Naive B cell (primary cell): ENCODE data around the gene LYSMD4. TPM values are rescaled to one million over a fixed set of nuclear protein-coding genes. Genes with fewer than 3 reads are reported as not detected.

Experiments
- ATAC-seq, 2 donors: fragments of 150-1000 bp; cut with Tn5 transposase; 2 replicates each; pipeline ENCODE4 v1.10.0; 2021; ENCODE audit warnings: low read depth in 2 of 2, mild to moderate bottlenecking in 2 of 2, moderate library complexity in 2 of 2
- DNase-seq: peaks from one replicate; pipeline ENCODE4 v3.0.0; 2022
- H3K27ac Mint-ChIP-seq, 6 donors: one replicate each; pipeline ENCODE4 v1.8.0; 2020 to 2022; ENCODE audit warnings: mild to moderate bottlenecking in 6 of 6, mixed read lengths in 6 of 6, moderate library complexity in 5 of 6, inconsistent platforms in 2 of 6
- H3K27me3 Mint-ChIP-seq, 3 donors: one replicate each; pipeline ENCODE4 v1.8.0; 2021 to 2022; ENCODE audit warnings: mixed read lengths in 3 of 3, mild to moderate bottlenecking in 1 of 3
- H3K36me3 Mint-ChIP-seq, 2 donors: one replicate each; pipeline ENCODE4 v1.8.0; 2020 to 2022; ENCODE audit warnings: mixed read lengths in 2 of 2, inconsistent platforms in 1 of 2, mild to moderate bottlenecking in 1 of 2
- H3K4me1 Mint-ChIP-seq, 3 donors: one replicate each; pipeline ENCODE4 v1.8.0; 2020 to 2022; ENCODE audit warnings: mixed read lengths in 3 of 3, inconsistent platforms in 1 of 3, mild to moderate bottlenecking in 1 of 3, moderate library complexity in 1 of 3
- H3K4me3 Mint-ChIP-seq, 8 donors: one replicate each; pipeline ENCODE4 v1.8.0; 2020 to 2022; ENCODE audit warnings: mild to moderate bottlenecking in 8 of 8, mixed read lengths in 8 of 8, moderate library complexity in 8 of 8, inconsistent platforms in 2 of 8
- H3K9me3 Mint-ChIP-seq, 7 donors: one replicate each; pipeline ENCODE4 v1.8.0; 2020 to 2022; ENCODE audit warnings: mixed read lengths in 7 of 7, mild to moderate bottlenecking in 5 of 7, inconsistent platforms in 2 of 7, moderate library complexity in 1 of 7
- polyA plus RNA-seq, 6 donors: library from polyadenylated mRNA; unstranded; fragments of 300-500 nt; fragmentation: Illumina TruSeq; gene quantifications; one replicate each; pipeline ENCODE4 v1.2.3, GENCODE V29; 2021; ENCODE audit warnings: low read depth in 6 of 6

Gene LYSMD4
- polyA plus RNA-seq, 6 donors from 2014 or later = 2.0 to 3.9 (median 2.9) TPM

- Mint-ChIP-seq H3K27me3 (no peaks in the 10 kb centered on the region), H3K27ac (peak overlapping the region in 2 of 6 donors; percentile 5 to 54), H3K9me3 (no peaks in the 10 kb centered on the region), H3K4me3 (peak overlapping the region in 1 of 8 donors; percentile 29), H3K4me1 (peaks cover 7 to 13% (median 9%) of the 10 kb centered on the region in 3 donors), H3K36me3 (peaks cover 21 to 42% of the 10 kb centered on the region in 2 donors)
- no peak for DNase-seq
- ATAC-seq = no peak
Observed at GRCh38 chr15:99709243-99709986, 23.8 kb downstream of the LYSMD4 start.

- peaks cover 21 to 42% of the 10 kb centered on the region in 2 donors for H3K36me3 Mint-ChIP-seq
- H3K27me3 Mint-ChIP-seq = no peaks in the 10 kb centered on the region
- ATAC-seq (no peak), DNase-seq (no peak)
- peak overlapping the region in 3 of 6 donors; percentile 10 to 38 (median 36) for H3K27ac Mint-ChIP-seq
- no peaks in the 10 kb centered on the region for H3K9me3 Mint-ChIP-seq
- no peak overlapping the region for H3K4me3 Mint-ChIP-seq
- H3K4me1 Mint-ChIP-seq = peaks cover 9 to 21% (median 17%) of the 10 kb centered on the region in 3 donors
Observed at GRCh38 chr15:99708563-99708962, 24.7 kb downstream of the LYSMD4 start.

DNA sequence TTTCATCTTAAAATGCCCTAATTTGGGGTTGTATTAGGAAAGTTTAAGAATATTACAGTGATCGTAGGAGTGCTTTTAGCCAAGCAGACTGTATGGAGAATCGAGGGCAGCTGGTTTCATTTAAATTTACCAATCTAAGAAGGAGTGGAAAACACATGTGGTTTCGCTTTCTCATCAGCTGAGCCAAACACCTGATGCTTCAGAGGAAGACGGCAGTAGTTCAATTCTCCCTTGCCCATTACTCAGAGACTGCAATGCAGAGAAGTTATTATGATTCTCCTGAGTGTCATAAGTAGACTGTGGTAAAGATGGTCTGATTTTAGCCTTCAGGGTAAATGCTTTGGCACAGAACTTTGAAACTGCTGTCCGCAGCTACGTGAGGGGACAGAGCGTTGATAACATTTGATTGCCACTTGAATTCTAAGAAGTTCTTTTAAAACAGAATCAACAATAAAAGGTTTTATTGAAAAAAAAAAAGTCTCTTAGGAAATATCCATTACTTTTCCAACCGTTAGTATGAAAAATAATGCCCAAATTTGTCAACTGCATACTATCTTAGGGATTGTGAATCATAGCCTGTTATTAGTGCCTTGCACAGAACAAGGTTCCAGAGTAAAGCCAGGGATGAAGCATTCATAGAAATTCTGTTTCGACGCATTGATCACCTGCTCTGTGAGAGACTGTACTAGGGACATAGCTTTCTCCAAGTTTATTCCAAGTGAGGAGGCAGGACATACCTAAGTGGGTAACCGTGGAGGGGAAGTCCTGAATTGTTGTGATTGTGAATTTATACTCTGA lies 25.6 kb downstream of the LYSMD4 start:
- H3K4me3 Mint-ChIP-seq = no peak overlapping the region
- H3K36me3 Mint-ChIP-seq = peaks cover 17 to 40% of the 10 kb centered on the region in 2 donors
- H3K4me1 Mint-ChIP-seq = peaks cover 13 to 28% (median 26%) of the 10 kb centered on the region in 3 donors
- H3K27me3 Mint-ChIP-seq = no peaks in the 10 kb centered on the region
- ATAC-seq = no peak
- no peaks in the 10 kb centered on the region for H3K9me3 Mint-ChIP-seq
- peak overlapping the region in 2 of 6 donors; percentile 10 to 38 for H3K27ac Mint-ChIP-seq
- no peak for DNase-seq

DNA sequence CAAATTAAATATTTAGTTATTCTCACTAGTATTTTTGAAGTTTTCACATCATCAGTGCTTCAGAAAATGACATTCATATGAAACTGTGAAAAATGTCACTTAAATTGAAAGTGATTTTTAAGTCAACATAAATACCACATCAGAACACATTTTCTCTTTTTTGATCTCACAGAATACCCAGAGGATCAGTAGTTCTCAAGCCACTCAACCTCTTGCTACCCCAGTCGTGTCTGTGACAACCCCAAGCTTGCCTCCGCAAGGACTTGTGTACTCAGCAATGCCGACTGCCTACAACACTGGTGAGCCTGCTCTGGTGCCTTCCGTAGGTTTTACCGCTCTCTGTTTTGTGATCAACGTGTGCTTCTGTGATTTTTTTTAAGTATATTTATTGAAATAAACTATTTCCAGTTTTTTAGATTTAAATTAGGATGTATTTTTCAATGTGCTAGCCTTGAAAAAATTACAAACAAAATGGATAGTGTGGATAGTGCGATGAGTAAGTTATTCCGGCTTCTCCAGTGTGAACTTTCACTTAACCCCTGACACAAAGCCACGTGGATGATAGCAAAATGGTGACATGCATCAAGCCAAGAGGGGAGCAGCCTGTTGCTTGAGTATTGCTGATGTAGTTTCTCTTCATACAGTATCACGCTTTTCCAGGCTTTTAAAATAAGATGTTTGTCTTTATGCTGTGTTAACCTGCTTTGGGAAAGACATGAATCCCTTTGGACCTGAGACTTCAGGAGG lies 26.5 kb downstream of the LYSMD4 start:
- peak overlapping the region in 1 of 6 donors; percentile 66 for H3K27ac Mint-ChIP-seq
- no peak for DNase-seq

GRCh38 chr15:99704444-99704838 lies 28.8 kb downstream of the LYSMD4 start:
- peak; percentile 63 for DNase-seq

More for the DNA sequence above, 26.5 kb downstream of the LYSMD4 start:
- ATAC-seq = no peak
- Mint-ChIP-seq H3K4me3 (no peak overlapping the region), H3K9me3 (no peaks in the 10 kb centered on the region), H3K27me3 (no peaks in the 10 kb centered on the region), H3K4me1 (peaks cover 14 to 29% (median 29%) of the 10 kb centered on the region in 3 donors), H3K36me3 (peaks cover 17 to 30% of the 10 kb centered on the region in 2 donors)

GRCh38 chr15:99703603-99704443 lies 29.4 kb downstream of the LYSMD4 start:
- no peaks in the 10 kb centered on the region for H3K9me3 Mint-ChIP-seq
- ATAC-seq (peak; percentile 81 to 83), DNase-seq (peak; percentile 47)
- H3K36me3 Mint-ChIP-seq = peaks cover 0 to 11% of the 10 kb centered on the region in 2 donors
- peak overlapping the region; percentile 21 to 96 (median 90) for H3K27ac Mint-ChIP-seq
- H3K4me1 Mint-ChIP-seq = peaks cover 12 to 30% (median 28%) of the 10 kb centered on the region in 3 donors
- H3K4me3 Mint-ChIP-seq = peak overlapping the region in 1 of 8 donors; percentile 75
- H3K27me3 Mint-ChIP-seq = no peaks in the 10 kb centered on the region

More at GRCh38 chr15:99704444-99704838, 28.8 kb downstream of the LYSMD4 start:
- no peaks in the 10 kb centered on the region for H3K27me3 Mint-ChIP-seq
- H3K27ac Mint-ChIP-seq = peak overlapping the region in 2 of 6 donors; percentile 31 to 85
- peak; percentile 82 to 83 for ATAC-seq
- H3K9me3 Mint-ChIP-seq = no peaks in the 10 kb centered on the region
- peaks cover 2 to 17% of the 10 kb centered on the region in 2 donors for H3K36me3 Mint-ChIP-seq
- peaks cover 12 to 34% (median 30%) of the 10 kb centered on the region in 3 donors for H3K4me1 Mint-ChIP-seq
- no peak overlapping the region for H3K4me3 Mint-ChIP-seq

DNA sequence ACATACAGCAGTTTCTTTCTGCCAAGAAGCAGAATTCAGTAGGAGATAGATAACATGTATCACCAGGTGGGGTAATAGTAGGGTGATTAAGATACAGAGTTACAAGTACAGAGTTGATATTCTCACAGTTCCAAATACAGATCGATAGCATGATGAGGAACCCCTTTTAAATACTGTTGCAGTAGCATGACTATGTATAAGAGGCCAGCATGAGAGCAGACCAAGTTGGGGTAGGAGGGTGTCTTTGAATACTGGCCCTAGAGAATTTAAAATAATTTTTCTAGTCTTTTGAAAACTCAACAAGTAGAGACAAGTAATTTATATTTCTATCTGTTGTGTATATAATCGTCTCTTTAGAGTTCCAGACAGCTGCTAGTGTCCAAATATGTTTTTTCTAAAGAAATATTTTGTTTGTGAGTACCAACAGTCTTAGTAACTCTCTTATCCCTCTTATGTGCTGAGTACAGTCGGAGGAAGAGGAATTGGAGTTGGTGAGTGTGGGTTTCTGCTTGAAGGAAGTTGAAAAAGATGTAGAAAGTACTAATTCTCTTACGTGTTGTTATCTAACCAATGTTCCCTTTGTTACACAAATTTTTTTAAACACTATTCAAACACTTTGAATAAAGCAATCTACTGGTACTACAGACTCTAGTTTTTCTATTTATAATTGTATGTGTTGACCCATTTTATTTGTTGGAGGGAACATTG lies 30.2 kb downstream of the LYSMD4 start:
- peak; percentile 23 to 33 for ATAC-seq
- peak overlapping the region in 1 of 8 donors; percentile 59 for H3K4me3 Mint-ChIP-seq
- peaks cover 12 to 27% (median 23%) of the 10 kb centered on the region in 3 donors for H3K4me1 Mint-ChIP-seq
- H3K9me3 Mint-ChIP-seq = no peaks in the 10 kb centered on the region
- H3K36me3 Mint-ChIP-seq = peaks cover 0 to 4% of the 10 kb centered on the region in 2 donors
- no peaks in the 10 kb centered on the region for H3K27me3 Mint-ChIP-seq
- DNase-seq = no peak
- peak overlapping the region; percentile 21 to 96 (median 90) for H3K27ac Mint-ChIP-seq

DNA sequence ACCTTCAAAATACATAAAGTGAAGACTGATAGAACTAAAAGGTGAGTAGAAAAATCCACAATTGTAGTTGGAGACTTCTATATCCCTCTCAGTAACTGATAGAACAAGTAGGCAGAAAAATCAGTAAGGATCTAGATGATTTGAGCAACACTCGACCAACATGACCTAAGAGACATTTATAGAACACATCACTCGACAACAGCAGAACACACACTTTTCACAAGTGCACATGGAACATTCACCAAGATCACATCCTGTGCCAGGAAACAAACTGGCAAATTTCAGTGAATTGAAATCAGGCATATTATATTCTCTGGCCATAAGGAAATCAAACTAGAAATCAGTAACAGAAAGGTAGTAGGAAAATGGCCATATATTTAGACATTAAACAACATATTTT lies 37.1 kb downstream of the LYSMD4 start:
- no peak overlapping the region for H3K4me3 Mint-ChIP-seq
- H3K36me3 Mint-ChIP-seq = peaks cover 16 to 26% of the 10 kb centered on the region in 2 donors
- no peaks in the 10 kb centered on the region for H3K27me3 Mint-ChIP-seq
- peak overlapping the region in 2 of 6 donors; percentile 21 to 86 for H3K27ac Mint-ChIP-seq
- DNase-seq (no peak), ATAC-seq (no peak)
- no peaks in the 10 kb centered on the region for H3K9me3 Mint-ChIP-seq
- peaks cover 5 to 18% (median 10%) of the 10 kb centered on the region in 3 donors for H3K4me1 Mint-ChIP-seq

DNA sequence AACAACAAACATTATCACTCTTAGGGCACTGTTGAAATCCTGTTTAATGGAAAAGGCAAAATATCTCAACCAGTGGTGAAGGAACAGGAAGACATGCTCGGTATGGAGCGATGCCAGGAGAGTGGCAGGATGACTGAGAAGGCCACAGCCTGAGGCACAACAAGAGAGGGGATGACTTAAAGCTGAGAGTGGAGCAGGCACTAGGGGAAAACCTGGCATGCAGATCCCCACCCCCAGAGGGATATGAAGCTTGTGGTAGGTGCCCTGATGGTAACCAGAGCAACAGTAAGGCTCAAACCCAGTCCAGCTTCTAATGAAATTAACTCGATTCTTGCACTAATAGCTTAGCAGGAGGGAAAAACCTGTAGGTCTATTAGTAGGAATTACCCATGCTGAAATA lies 40.4 kb downstream of the LYSMD4 start:
- DNase-seq = no peak
- H3K27me3 Mint-ChIP-seq = no peaks in the 10 kb centered on the region
- H3K4me1 Mint-ChIP-seq = peaks cover 0 to 20% (median 14%) of the 10 kb centered on the region in 3 donors
- peaks cover 25 to 35% of the 10 kb centered on the region in 2 donors for H3K36me3 Mint-ChIP-seq
- peak overlapping the region in 3 of 6 donors; percentile 7 to 63 (median 49) for H3K27ac Mint-ChIP-seq
- no peaks in the 10 kb centered on the region for H3K9me3 Mint-ChIP-seq
- ATAC-seq = no peak
- H3K4me3 Mint-ChIP-seq = no peak overlapping the region

- DNase-seq (no peak), ATAC-seq (no peak)
- H3K27ac Mint-ChIP-seq = peak overlapping the region in 2 of 6 donors; percentile 47 to 51
- H3K9me3 Mint-ChIP-seq = peaks cover 0 to 32% (median 18%) of the 10 kb centered on the region in 7 donors
- H3K27me3 Mint-ChIP-seq = no peaks in the 10 kb centered on the region
- peak overlapping the region in 1 of 8 donors; percentile 48 for H3K4me3 Mint-ChIP-seq
- H3K36me3 Mint-ChIP-seq = peaks cover 42 to 43% of the 10 kb centered on the region in 2 donors
- peaks cover 38 to 47% (median 43%) of the 10 kb centered on the region in 3 donors for H3K4me1 Mint-ChIP-seq
Observed at GRCh38 chr15:99686290-99686689, 46.9 kb downstream of the LYSMD4 start.

DNA sequence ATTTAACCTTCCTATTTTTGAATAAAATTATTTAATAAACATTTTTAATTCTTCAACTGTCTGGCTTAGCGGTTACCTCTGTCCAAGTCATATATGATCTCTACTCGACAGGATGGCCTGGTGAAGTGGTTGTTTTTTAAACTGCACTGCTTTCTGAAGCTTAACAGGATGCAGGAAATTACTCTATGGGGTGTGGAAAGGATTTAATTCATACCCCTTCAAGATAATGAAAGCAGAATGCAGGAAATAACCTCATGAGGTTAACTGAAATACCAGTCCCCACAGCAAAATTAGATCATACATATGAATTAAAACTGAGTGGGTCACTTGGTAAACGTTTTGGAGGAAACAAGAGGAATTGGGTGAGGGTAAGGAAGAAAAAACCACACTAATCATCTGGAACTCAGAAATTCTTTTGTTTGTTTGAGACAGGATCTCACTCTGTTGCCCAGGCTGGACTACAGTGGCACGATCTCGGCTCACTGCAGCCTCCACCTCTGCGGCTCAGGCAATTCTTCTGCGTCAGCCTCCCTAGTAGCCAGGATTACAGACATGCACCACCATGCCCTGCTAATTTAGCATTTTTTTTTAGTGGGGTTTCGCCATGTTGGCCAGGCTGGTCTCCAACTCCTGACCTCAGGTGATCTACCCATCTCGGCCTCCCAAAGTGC lies 50.1 kb downstream of the LYSMD4 start:
- peak overlapping the region; percentile 18 to 81 (median 66) for H3K4me3 Mint-ChIP-seq
- H3K4me1 Mint-ChIP-seq = peaks cover 39 to 52% (median 43%) of the 10 kb centered on the region in 3 donors
- peaks cover 0 to 32% (median 18%) of the 10 kb centered on the region in 7 donors for H3K9me3 Mint-ChIP-seq
- peak overlapping the region; percentile 69 to 94 (median 92) for H3K27ac Mint-ChIP-seq
- no peaks in the 10 kb centered on the region for H3K27me3 Mint-ChIP-seq
- peaks cover 47 to 49% of the 10 kb centered on the region in 2 donors for H3K36me3 Mint-ChIP-seq
- DNase-seq = peak; percentile 19
- peak; percentile 76 to 84 for ATAC-seq
